ENCODE results near the gene DPP6. TPM values are rescaled to one million over a fixed set of nuclear protein-coding genes. Genes with fewer than 3 reads are reported as not detected.

The DPP6 gene
- total RNA-seq, 2 experiments from 2014 or later, result not detected

DNA sequence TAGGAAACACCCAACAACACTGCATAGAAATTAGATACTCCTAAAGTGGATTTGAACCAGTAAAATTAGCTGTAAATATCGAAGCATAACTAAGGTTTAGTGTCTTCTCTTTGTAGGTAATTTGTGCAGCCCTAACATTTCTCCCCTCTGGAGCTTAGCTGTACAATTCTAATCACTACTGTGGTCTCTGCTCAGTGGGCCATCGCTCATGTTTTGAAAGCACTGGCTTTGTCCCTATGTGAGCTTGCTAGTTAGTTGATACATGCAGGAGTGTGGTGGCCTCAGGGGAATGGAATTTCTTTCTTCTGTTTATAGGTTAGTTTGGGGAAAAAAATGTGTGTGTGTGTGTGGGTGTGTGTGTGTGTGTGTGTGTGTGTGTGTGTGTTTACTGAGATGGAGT is 373.1 kb downstream of the DPP6 start:
- Mint-ChIP-seq H3K4me1 (ENCODE audit: low read depth) (no peaks in the 10 kb centered on the region), H3K9me3 (peaks cover 3% of the 10 kb centered on the region), H3K4me3 (no peak overlapping the region), H3K27ac (no peak overlapping the region), H3K27me3 (no peaks in the 10 kb centered on the region), H3K36me3 (ENCODE audit: low read depth) (no peaks in the 10 kb centered on the region)
- Histone ChIP-seq H3K27ac (ENCODE audit: low read depth in 1 of 2, low read length in 2 of 2) (no peak overlapping the region), H3K4me1 (ENCODE audit: insufficient read depth, low read length) (no peaks in the 10 kb centered on the region), H3K4me3 (ENCODE audit: low read length) (no peak overlapping the region), H3K36me3 (ENCODE audit: insufficient read depth, low read length) (no peaks in the 10 kb centered on the region), H3K9me3 (ENCODE audit: control insufficient read depth in 1 of 2, insufficient read depth in 1 of 2, low read length in 2 of 2) (peaks cover 0 to 7% of the 10 kb centered on the region in 2 experiments), H3K27me3 (ENCODE audit: control insufficient read depth in 1 of 2, insufficient read depth in 2 of 2, low read length in 2 of 2) (no peaks in the 10 kb centered on the region)
- TF ChIP-seq CTCF (IDR thresholded peaks at IDR 0.05), result no peak
- POLR2A ChIA-PET, result no interaction called here
- no peak for ATAC-seq (ENCODE audit: poor library complexity)
- CTCF ChIA-PET, result no interaction called here
- intact Hi-C loops (cut with DNase I, micrococcal nuclease), result no loop called here
- no peak for DNase-seq

DNA sequence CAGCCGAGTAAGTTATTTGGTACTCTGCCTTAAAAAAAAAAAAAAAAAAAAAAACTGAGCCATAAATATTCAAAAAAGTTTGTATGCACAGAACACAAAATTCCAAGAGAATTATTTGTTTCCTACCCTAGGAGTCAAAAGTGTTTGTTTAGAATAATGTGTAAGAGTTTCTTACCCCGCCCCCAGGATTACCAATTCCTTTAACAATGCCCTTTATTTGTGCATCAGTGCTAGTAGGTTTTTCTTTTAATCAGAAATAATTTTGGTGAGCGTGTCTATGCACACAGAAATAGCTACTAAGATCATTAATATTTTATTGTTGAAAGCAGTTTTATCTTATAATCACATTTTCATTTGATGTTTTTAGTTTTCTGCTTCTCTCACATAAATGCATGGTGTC is 374.6 kb downstream of the DPP6 start:
- no peaks in the 10 kb centered on the region for H3K27me3 Mint-ChIP-seq
- peaks cover 0 to 15% of the 10 kb centered on the region in 2 experiments for H3K9me3 ChIP-seq (ENCODE audit: control insufficient read depth in 1 of 2, insufficient read depth in 1 of 2, low read length in 2 of 2)
- TF ChIP-seq CTCF (IDR thresholded peaks at IDR 0.05), result no peak
- no peak overlapping the region for H3K4me3 ChIP-seq (ENCODE audit: low read length)
- H3K4me1 Mint-ChIP-seq (ENCODE audit: low read depth), result no peaks in the 10 kb centered on the region
- no peaks in the 10 kb centered on the region for H3K27me3 ChIP-seq (ENCODE audit: control insufficient read depth in 1 of 2, insufficient read depth in 2 of 2, low read length in 2 of 2)
- POLR2A ChIA-PET, result no interaction called here
- H3K27ac ChIP-seq (ENCODE audit: low read depth in 1 of 2, low read length in 2 of 2), result no peak overlapping the region
- no peaks in the 10 kb centered on the region for H3K4me1 ChIP-seq (ENCODE audit: insufficient read depth, low read length)
- no peak overlapping the region for H3K4me3 Mint-ChIP-seq
- no peaks in the 10 kb centered on the region for H3K36me3 ChIP-seq (ENCODE audit: insufficient read depth, low read length)
- intact Hi-C loops (cut with DNase I, micrococcal nuclease), result no loop called here
- DNase-seq, result no peak
- no peak for ATAC-seq (ENCODE audit: poor library complexity)
- CTCF ChIA-PET, result no interaction called here
- peaks cover 3% of the 10 kb centered on the region for H3K9me3 Mint-ChIP-seq
- no peak overlapping the region for H3K27ac Mint-ChIP-seq
- H3K36me3 Mint-ChIP-seq (ENCODE audit: low read depth), result no peaks in the 10 kb centered on the region

DNA sequence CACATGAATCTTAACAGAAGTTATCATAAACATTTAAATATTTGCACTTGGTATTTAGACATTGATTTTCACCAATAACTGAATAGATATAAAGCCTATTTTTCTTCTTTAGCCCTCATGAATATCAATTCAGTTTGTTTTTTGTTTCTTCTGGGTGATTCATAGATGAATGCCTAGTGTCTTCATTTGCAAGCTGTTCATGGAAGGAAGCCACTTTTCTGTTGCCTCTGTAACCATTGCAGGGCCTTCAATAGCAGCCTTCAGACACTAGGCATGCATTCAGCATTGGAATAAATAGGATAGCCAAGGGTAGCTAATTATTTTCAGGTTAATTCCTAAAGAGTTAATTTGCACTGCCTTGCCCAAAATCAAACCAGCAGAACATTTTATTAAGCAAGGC is 375.3 kb downstream of the DPP6 start:
- peaks cover 0 to 16% of the 10 kb centered on the region in 2 experiments for H3K9me3 ChIP-seq (ENCODE audit: control insufficient read depth in 1 of 2, insufficient read depth in 1 of 2, low read length in 2 of 2)
- TF ChIP-seq CTCF (IDR thresholded peaks at IDR 0.05), result no peak
- intact Hi-C loops (cut with DNase I, micrococcal nuclease), result no loop called here
- H3K4me1 ChIP-seq (ENCODE audit: insufficient read depth, low read length), result no peaks in the 10 kb centered on the region
- no peak overlapping the region for H3K4me3 Mint-ChIP-seq
- no peaks in the 10 kb centered on the region for H3K27me3 Mint-ChIP-seq
- DNase-seq (no peak), ATAC-seq (ENCODE audit: poor library complexity) (no peak)
- no peak overlapping the region for H3K4me3 ChIP-seq (ENCODE audit: low read length)
- H3K27ac Mint-ChIP-seq, result no peak overlapping the region
- no peaks in the 10 kb centered on the region for H3K4me1 Mint-ChIP-seq (ENCODE audit: low read depth)
- H3K9me3 Mint-ChIP-seq, result peaks cover 3% of the 10 kb centered on the region
- H3K27me3 ChIP-seq (ENCODE audit: control insufficient read depth in 1 of 2, insufficient read depth in 2 of 2, low read length in 2 of 2), result no peaks in the 10 kb centered on the region
- ChIA-PET POLR2A (no interaction called here), CTCF (no interaction called here)
- no peaks in the 10 kb centered on the region for H3K36me3 Mint-ChIP-seq (ENCODE audit: low read depth)
- no peaks in the 10 kb centered on the region for H3K36me3 ChIP-seq (ENCODE audit: insufficient read depth, low read length)
- no peak overlapping the region for H3K27ac ChIP-seq (ENCODE audit: low read depth in 1 of 2, low read length in 2 of 2)

All from CD4-positive, alpha-beta T cell (primary cell).